ENCODE measurements around the gene MFNG.
"Not testable (repeated sequence)": the region's sequence is repeated elsewhere in the genome, so short reads cannot be mapped to it uniquely, and the experiment has no call there.

Gene MFNG

GRCh38 chr22:37486224-37486845 lies at the start of gene MFNG:
TSS of gene MFNG (minus strand) at chr22:37486384. CDS start at chr22:37486177, 207 bp downstream.
- peak; percentile 39 for DNase-seq (ENCODE audit: low read depth)

DNA sequence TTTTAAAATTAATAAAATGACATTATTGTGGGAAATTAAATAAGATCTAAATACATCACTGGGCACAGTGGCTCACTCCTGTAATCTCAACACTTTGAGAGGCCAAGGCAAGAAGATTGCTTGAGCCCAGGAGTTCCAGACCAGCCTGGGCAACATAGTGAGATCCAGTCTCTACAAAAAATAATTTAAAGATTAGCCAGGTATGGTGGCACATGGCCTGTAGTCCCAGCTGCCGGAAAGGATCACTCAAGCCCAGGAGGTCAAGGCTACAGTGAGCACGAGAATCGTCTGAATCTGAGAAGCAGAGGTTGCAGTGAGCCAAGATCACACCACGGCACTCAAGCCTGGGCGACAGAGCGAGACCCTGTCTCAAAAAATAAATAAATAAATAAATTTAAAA lies 49.0 kb upstream of the MFNG start:
- no peak for DNase-seq (ENCODE audit: low read depth)

DNA sequence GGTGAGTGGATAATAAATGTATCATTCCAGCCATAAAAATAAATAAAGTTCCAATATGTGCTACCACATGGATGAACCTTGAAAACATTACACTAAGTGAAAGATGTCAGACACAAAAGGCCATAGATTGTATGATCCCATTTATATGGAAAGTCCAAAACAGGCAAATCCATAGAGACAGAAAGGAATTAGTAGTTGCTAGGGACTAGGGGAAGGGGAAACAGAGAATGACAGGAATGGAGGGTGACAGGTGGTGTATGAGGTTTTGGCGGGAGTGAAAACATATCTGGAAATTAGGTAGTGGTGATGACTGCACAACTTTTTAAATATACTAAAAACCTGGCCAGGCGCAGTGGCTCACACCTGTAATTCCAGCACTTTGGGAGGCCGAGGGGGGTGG lies 48.3 kb upstream of the MFNG start:
- DNase-seq (ENCODE audit: low read depth), result no peak

DNA sequence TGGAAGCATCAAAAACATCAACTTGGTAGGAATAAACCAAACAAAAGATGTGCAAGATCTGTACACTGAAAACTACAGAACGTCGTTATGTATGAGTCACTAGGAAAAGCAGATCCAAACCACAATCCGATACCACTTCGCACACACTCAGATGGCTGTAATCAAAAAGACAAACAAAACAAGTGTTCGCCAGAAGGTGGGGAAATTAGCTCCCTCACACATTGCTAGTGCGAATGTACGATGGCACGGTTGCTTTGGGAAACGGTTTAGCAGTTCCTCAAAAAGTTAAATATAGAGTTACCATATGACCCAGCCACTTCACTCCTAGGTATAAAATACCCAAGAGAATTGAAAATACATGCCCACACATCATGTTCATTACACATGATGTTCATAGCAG lies 47.8 kb upstream of the MFNG start:
- peak; percentile 83 for DNase-seq (ENCODE audit: low read depth)

- no peak for DNase-seq (ENCODE audit: low read depth)
These were observed 43.6 kb upstream of the MFNG start for GRCh38 chr22:37529652-37530345.

GRCh38 chr22:37527952-37528351 lies 41.8 kb upstream of the MFNG start:
- not testable (repeated sequence) for DNase-seq (ENCODE audit: low read depth)

- not testable (repeated sequence) for DNase-seq (ENCODE audit: low read depth)
These were observed 41.0 kb upstream of the MFNG start for GRCh38 chr22:37527081-37527752.

DNA sequence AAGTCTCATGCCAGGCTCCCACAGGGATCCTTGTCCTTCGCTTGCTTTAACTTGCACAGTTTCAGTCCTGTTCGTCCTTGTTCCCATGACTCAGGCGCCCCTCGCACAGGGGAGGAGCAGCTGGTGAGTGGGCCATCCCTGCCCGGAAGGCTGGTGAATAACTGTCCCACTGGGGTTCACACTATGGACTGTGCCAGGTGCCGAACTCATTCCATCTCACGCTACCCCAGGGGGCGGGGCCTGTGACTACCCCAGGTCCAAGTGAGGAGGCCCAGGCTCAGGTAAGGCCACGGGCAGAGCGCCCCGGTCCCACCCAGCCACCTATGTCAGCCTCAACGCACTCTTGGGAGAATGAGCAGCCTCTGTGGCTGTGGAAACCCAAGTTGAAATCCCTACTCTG lies 40.2 kb upstream of the MFNG start:
- no peak for DNase-seq (ENCODE audit: low read depth)

- no peak for DNase-seq (ENCODE audit: low read depth)
These were observed 39.7 kb upstream of the MFNG start for GRCh38 chr22:37525746-37526350.

DNA sequence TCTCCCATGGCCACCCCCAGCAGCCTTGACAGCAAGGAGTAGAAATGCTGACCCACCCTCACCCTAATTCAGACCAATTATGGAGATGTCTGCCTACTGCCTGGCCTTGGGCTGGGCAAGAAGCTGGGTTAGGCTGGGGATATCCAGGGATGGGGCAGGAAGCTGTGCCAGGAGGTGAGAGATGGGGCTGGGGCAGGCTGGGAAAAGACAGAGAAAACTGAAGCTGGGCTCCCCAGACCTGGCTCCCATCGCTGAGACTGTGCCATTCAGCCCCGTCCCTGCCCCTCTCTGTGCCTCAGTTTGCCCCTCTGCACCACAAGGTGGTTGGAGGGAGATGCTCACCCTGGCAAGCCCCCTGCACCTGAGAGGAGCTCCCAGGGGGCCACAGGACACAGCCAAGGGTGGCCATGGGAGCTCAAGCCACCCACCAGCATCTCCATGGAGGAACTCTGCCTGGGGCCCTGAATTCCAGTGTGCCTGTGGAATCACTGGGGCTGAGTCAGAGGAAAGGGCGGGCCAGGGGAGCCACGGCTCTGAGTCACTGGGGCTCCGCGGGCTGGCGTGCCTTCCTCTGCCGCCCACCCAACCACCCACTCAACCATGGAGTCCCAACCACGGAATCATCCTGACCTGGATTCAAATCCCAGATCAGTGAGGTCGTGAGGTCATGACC lies 39.0 kb upstream of the MFNG start:
- peak; percentile 78 for DNase-seq (ENCODE audit: low read depth)

GRCh38 chr22:37522482-37522881 lies 36.3 kb upstream of the MFNG start:
- DNase-seq (ENCODE audit: low read depth), result no peak

DNA sequence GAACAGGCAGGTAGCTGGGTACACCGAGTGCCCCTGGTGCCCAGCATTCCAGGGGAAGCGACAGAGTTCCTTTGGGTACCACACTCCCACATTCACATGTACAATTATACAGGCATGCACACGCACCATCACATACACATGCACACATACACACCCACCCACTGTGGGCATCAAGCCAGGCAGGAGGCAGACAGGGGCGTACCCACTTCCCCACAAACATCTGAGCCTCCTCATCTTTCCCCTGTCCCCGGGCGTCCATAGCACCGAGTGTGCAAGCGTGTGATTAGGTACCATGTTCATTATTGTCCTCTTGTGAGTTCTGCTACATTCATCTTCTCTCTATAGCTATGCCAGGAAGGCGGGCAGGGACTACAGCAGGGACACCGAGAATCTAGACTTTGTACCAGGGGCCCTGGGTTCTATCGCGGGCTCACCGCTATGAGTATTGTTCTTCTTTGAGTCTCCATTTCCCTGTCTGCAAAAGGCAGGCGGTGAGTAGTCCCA lies 35.1 kb upstream of the MFNG start:
- DNase-seq (ENCODE audit: low read depth), result no peak

- no peak for DNase-seq (ENCODE audit: low read depth)
These were observed 34.6 kb upstream of the MFNG start for GRCh38 chr22:37520776-37521191.

GRCh38 chr22:37519268-37520195 lies 33.3 kb upstream of the MFNG start, which contains the start of gene CARD10:
TSS of gene CARD10 (minus strand) at chr22:37519415. CDS start at chr22:37519200, 215 bp downstream.
- DNase-seq (ENCODE audit: low read depth), result no peak

GRCh38 chr22:37518509-37519267 lies 32.5 kb upstream of the MFNG start:
- DNase-seq (ENCODE audit: low read depth), result no peak

DNA sequence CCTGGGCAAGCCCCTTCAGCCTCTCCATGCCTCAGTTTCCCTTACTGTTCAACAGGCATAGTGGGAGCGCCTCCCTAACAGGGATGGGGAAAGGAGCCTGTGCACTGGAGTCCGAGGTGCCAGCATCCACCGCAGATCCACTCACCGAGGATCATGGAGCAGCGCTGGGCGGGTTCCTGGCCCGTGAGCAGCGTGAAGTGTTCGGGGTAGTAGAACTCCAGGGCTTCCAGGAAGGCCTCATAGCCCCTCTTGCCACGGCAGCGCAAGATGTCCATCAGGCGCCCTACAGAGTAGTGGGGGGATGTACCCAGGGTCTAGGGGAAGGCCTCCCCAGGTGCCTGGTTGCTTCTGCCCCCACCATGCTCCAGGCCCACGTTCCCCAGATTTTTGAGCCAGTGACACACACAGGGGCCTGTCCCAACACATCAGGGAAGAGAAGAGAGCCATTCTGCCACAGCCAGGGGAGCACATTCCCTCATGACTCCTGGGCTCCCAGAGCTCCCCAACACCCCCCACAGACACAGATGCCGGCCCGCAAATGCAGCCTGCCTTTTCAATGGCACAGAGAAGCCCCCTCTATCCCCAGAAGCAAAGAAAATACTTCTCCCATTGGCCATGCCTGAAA lies 31.8 kb upstream of the MFNG start:
- DNase-seq (ENCODE audit: low read depth), result no peak

DNA sequence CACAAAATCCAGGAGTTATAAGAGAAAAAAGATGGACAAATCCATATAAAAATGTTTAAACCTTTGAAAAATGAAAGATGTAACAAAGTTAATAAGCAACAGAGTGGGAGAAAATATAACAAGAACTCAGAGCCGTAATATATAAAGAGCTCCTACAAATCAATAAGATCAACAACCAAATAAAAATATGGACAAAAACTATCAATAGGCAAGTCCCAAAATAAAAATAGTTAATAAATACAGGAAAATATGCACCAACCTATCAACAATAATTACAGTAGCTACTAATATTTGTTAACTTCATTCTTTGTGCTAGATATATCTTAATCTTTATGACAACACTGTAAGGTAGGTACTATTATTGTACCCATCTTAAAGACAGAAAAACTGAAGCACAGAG lies 30.3 kb upstream of the MFNG start:
- no peak for DNase-seq (ENCODE audit: low read depth)

GRCh38 chr22:37515901-37516300 lies 29.7 kb upstream of the MFNG start:
- no peak for DNase-seq (ENCODE audit: low read depth)

DNA sequence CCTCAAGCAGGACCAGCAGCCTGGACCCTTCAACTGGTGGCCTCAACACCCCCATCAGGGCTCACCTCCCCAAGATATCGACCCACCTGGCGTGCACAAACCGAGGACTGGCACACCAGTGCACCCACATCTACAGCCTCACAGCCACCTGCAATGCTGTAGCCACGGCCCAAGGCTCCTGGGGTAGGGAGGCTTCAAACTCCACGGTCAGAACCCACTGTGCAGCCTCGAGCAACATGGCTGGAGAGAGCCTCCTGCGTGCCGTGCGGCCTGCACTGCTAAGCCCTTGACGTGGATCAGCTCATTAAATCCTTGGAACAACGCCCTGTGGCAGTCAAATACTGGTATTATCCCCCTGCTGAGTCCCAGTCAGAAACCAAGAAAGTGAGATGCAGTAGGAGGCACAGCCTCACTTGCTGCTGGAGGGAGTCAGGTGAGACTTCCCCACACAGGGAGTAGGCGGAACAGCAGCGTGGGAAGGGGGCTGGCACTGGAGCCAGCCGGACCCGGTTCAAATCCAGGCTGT lies 28.4 kb upstream of the MFNG start:
- no peak for DNase-seq (ENCODE audit: low read depth)

Data from amniotic epithelial cell (primary cell).